ENCODE results near the gene MYL2. TPM values are rescaled to one million over a fixed set of nuclear protein-coding genes. Genes with fewer than 3 reads are reported as not detected.

The MYL2 gene
- total RNA-seq = not detected

- no peaks in the 10 kb centered on the region for H3K9me3 Mint-ChIP-seq
- intact Hi-C loops (cut with micrococcal nuclease) = no loop called here
- no peak within 1 kb of the TSS for H3K27ac Mint-ChIP-seq
- no peak for ATAC-seq
- POLR2A ChIA-PET = no interaction called here
- H3K4me3 Mint-ChIP-seq = no peak within 1 kb of the TSS
- H3K27me3 Mint-ChIP-seq = peaks cover 2% of the 10 kb centered on the region
- no peak for DNase-seq
- H3K4me1 Mint-ChIP-seq (ENCODE audit: low read depth) = no peaks in the 10 kb centered on the region
- TF ChIP-seq, protein P1, sequence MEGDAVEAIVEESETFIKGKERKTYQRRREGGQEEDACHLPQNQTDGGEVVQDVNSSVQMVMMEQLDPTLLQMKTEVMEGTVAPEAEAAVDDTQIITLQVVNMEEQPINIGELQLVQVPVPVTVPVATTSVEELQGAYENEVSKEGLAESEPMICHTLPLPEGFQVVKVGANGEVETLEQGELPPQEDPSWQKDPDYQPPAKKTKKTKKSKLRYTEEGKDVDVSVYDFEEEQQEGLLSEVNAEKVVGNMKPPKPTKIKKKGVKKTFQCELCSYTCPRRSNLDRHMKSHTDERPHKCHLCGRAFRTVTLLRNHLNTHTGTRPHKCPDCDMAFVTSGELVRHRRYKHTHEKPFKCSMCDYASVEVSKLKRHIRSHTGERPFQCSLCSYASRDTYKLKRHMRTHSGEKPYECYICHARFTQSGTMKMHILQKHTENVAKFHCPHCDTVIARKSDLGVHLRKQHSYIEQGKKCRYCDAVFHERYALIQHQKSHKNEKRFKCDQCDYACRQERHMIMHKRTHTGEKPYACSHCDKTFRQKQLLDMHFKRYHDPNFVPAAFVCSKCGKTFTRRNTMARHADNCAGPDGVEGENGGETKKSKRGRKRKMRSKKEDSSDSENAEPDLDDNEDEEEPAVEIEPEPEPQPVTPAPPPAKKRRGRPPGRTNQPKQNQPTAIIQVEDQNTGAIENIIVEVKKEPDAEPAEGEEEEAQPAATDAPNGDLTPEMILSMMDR (IDR thresholded peaks at IDR 0.05) = no peak
- CTCF ChIA-PET = no interaction called here
- no peaks in the 10 kb centered on the region for H3K36me3 Mint-ChIP-seq (ENCODE audit: low read depth)
These were observed at the start of gene MYL2 for GRCh38 chr12:110920324-110920910. Gene MYL2, minus strand, starts transcription at chr12:110920579. Its CDS starts 50 bp downstream, at chr12:110920529.

- H3K36me3 Mint-ChIP-seq (ENCODE audit: low read depth) = no peaks in the 10 kb centered on the region
- no peak overlapping the region for H3K4me3 Mint-ChIP-seq
- intact Hi-C loops (cut with micrococcal nuclease) = no loop called here
- CTCF ChIA-PET = no interaction called here
- H3K9me3 Mint-ChIP-seq = peaks cover 4% of the 10 kb centered on the region
- TF ChIP-seq, protein P1 (IDR thresholded peaks at IDR 0.05) = no peak
- H3K4me1 Mint-ChIP-seq (ENCODE audit: low read depth) = no peaks in the 10 kb centered on the region
- ATAC-seq = no peak
- peaks cover 6% of the 10 kb centered on the region for H3K27me3 Mint-ChIP-seq
- H3K27ac Mint-ChIP-seq = no peak overlapping the region
- POLR2A ChIA-PET = no interaction called here
- no peak for DNase-seq
These were observed 45.8 kb upstream of the MYL2 start for GRCh38 chr12:110966081-110966760.

- H3K4me1 Mint-ChIP-seq (ENCODE audit: low read depth) = no peaks in the 10 kb centered on the region
- no peaks in the 10 kb centered on the region for H3K36me3 Mint-ChIP-seq (ENCODE audit: low read depth)
- peaks cover 6% of the 10 kb centered on the region for H3K27me3 Mint-ChIP-seq
- intact Hi-C loops (cut with micrococcal nuclease) = no loop called here
- no peak overlapping the region for H3K27ac Mint-ChIP-seq
- ChIA-PET CTCF (no interaction called here), POLR2A (no interaction called here)
- TF ChIP-seq, protein P1 (IDR thresholded peaks at IDR 0.05) = no peak
- ATAC-seq = no peak
- no peak overlapping the region for H3K4me3 Mint-ChIP-seq
- DNase-seq = no peak
- H3K9me3 Mint-ChIP-seq = peaks cover 2% of the 10 kb centered on the region
These were observed 45.2 kb upstream of the MYL2 start for GRCh38 chr12:110965574-110965973.

- CTCF ChIA-PET = interaction anchor here (1.1 kb wide), 1 partner anchor 338 kb away, joined by 3 read pairs; no protein-coding TSS in a partner anchor
These were observed 40.4 kb upstream of the MYL2 start for GRCh38 chr12:110960795-110961194.

DNA sequence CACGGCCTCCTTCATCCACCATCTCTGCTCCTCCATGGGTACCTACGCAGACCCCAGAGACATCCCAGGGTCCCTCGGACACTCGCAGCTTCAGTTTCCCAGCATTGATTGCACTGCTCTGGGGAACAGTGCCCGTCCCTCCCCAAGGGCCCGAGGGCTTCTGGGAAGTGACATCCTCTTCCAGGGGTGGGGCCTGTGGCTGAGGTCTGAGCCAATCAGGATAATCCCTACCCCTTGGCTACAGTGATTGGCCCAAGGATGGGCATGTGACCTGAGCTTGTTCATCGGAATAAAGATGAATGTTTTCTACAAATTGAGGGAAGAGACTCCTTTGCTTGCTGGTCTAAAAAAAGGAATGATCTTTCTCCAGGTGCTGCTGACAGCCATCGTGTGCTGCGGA lies 37.3 kb upstream of the MYL2 start:
- Mint-ChIP-seq H3K4me3 (no peak overlapping the region), H3K36me3 (ENCODE audit: low read depth) (no peaks in the 10 kb centered on the region), H3K9me3 (peaks cover 2% of the 10 kb centered on the region), H3K27me3 (peaks cover 10% of the 10 kb centered on the region), H3K27ac (no peak overlapping the region), H3K4me1 (ENCODE audit: low read depth) (no peaks in the 10 kb centered on the region)
- DNase-seq (no peak), ATAC-seq (no peak)
- ChIA-PET POLR2A (no interaction called here), CTCF (interaction anchor here (0.8 kb wide), 1 partner anchor 70 kb away, joined by 4 read pairs; no protein-coding TSS in a partner anchor)
- intact Hi-C loops (cut with micrococcal nuclease) = no loop called here
- TF ChIP-seq, protein P1 (IDR thresholded peaks at IDR 0.05) = no peak

More at GRCh38 chr12:110960795-110961194, 40.4 kb upstream of the MYL2 start:
- POLR2A ChIA-PET = no interaction called here
- no peak overlapping the region for H3K4me3 Mint-ChIP-seq
- H3K36me3 Mint-ChIP-seq (ENCODE audit: low read depth) = no peaks in the 10 kb centered on the region
- peaks cover 2% of the 10 kb centered on the region for H3K9me3 Mint-ChIP-seq
- H3K27ac Mint-ChIP-seq = no peak overlapping the region
- ATAC-seq (no peak), DNase-seq (no peak)
- no peaks in the 10 kb centered on the region for H3K4me1 Mint-ChIP-seq (ENCODE audit: low read depth)
- intact Hi-C loops (cut with micrococcal nuclease) = no loop called here
- H3K27me3 Mint-ChIP-seq = peaks cover 12% of the 10 kb centered on the region
- TF ChIP-seq, protein P1 (IDR thresholded peaks at IDR 0.05) = no peak
